ENCODE data around the gene UBAP1.

DNA sequence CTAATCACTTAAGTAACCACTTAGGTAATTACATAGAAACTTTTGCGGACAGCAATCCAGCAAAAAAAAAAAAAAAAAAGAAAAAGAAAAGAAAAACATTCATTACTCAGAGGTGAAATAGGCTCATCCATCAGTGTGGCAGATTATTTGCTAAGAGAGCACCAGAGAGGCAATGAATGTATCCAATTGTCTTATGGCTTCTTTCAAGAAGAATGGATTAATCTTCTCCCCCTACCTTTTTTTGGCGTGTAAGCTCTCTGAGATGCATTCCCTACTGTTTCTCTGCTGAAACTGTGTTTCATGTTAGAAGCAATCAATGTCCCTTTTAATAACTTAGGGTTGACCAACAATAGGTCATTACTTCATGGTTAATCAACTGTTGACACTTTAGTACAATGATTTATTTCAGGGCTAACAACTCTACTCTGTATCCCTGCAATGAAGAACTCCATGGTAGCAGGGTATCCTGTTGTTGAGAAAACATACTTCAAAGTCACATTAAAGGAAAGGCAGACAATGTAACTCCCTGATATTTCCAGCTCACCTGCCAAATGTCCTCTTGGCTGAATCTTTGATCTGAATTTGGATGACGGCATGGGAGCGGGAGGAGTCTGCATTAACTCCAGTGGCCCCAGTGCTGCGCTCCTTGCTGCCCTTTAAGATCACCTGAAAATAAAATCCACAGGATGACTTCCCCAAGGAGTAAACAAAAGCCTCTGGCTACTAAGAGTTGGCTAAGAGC, 92.6 kb downstream of the UBAP1 start:
- TF ChIP-seq POLR2A (IDR thresholded peaks at IDR 0.05; ENCODE audit: low read length) (no peak), GATA1 (IDR thresholded peaks at IDR 0.05; ENCODE audit: low read depth, low read length) (no peak)

Measured in erythroblast (primary cell).